Mucosa of descending colon (tissue), 3 donors: ENCODE data around the gene TRMT10C. TPM values are rescaled to one million over a fixed set of nuclear protein-coding genes. Genes with fewer than 3 reads are reported as not detected.

ENCODE experiments used
- ATAC-seq: fragments of 200-7000 bp; cut with Tn5 transposase; one replicate; pipeline ENCODE4 v1.9.1; 2020; ENCODE audit warnings: mild to moderate bottlenecking, moderate library complexity
- DNase-seq, 3 donors: peaks; one replicate each; pipeline ENCODE4 v3.0.0-alpha.2; 2020
- H3K36me3 ChIP-seq: fragments of 200-600 bp; one replicate; pipeline ENCODE4 v1.8.0; 2021; ENCODE audit warnings: low read depth, mild to moderate bottlenecking
- H3K4me1 ChIP-seq: fragments of 200-600 bp; one replicate; pipeline ENCODE4 v1.8.0; 2021; ENCODE audit warnings: low read depth, mild to moderate bottlenecking
- H3K4me3 ChIP-seq: fragments of 200-600 bp; one replicate; pipeline ENCODE4 v1.8.0; 2021; ENCODE audit warnings: mild to moderate bottlenecking
- H3K9me3 ChIP-seq: fragments of 200-600 bp; one replicate; pipeline ENCODE4 v1.8.0; 2021; ENCODE audit warnings: mild to moderate bottlenecking
- intact Hi-C, 2 donors: fragments of 100-400 bp; cut with DNase I in 1 of 2; cut with micrococcal nuclease in 1 of 2; formaldehyde crosslinking; loops; one replicate each; pipeline versions ENCODE4 v1.11.0 to v1.11.1; 2022; cut with DNase I, micrococcal nuclease
- total RNA-seq, 3 donors: library from RNA; stranded (reverse); fragmentation: NEBNext Ultra II Directional in 2 of 3; extraction: Animal tissue kit (Norgen Biotek cat#: 25700) in 2 of 3; gene quantifications; one replicate each; pipeline versions ENCODE4 v1.2.1 to v1.2.4, GENCODE V29; 2021 to 2023
- TF ChIP-seq, protein P1 (sequence below): fragments of 200-600 bp; IDR thresholded peaks from one replicate; pipeline ENCODE4 v1.8.0; 2022; ENCODE audit warnings: antibody characterized with exemption, mild to moderate bottlenecking
- donor health status: DM: no; HTN: no; CAD: no; lungs with moderate emphysema.
- donor health status: DM: no; HTN: no; CAD: no.
- donor health status: DM: no; HTN: yes; CAD: no.

The TRMT10C gene
- total RNA-seq, 3 donors from 2014 or later, result 14.4 to 17.6 (median 15.7) TPM

DNA sequence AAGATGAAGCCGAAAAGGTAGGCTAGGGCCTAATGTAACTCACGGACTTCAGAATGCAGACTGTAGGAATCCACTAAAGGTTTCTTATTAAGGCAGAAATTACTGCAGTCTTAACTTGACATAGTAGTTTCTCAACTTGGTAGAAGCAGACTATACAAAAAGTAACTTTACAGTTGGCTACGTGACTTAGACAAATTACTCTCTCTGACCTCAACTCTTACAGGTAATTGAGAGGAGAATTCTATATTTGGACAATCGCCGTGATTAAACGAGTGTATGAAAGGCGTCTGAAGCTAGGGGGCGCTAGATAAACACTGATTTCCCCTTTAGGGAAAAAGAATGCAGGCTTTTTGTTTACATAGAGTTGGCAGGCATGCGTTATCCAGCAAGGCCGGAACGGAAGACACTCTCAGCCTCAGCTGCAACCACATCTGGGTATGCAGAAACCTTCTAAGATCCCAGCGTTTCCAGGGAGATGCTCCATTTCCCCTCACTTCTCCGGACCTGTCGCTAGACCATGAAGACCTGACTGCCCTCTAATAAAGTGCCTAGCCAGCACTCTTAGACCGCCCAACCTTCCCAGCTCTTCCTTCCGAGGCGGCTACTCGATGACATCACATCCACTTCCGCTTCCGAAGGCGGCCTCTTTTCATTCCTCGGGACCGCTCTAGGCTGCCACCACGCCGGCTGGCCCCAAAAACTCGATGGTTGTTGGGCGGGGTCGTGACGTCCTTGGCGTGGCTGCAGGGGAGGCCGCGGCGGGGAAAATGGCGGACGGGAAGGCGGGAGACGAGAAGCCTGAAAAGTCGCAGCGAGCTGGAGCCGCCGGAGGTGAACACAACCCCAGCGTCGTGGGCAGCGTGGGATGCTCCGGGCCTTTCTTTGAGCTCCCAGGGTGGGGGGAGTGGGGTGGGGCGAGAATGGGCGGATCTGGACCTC is 12.1 kb downstream of the TRMT10C start, which contains the start of gene PCNP:
Gene PCNP, plus strand, starts transcription at position 732 of the 939 bp plus-strand sequence. Its CDS starts 36 bp downstream, at position 768.
- Histone ChIP-seq H3K4me1 (peaks cover 19% of the 10 kb centered on the region), H3K4me3 (peak within 1 kb of the TSS; percentile 95), H3K9me3 (no peaks in the 10 kb centered on the region), H3K36me3 (peaks cover 8% of the 10 kb centered on the region)
- TF ChIP-seq, protein P1, sequence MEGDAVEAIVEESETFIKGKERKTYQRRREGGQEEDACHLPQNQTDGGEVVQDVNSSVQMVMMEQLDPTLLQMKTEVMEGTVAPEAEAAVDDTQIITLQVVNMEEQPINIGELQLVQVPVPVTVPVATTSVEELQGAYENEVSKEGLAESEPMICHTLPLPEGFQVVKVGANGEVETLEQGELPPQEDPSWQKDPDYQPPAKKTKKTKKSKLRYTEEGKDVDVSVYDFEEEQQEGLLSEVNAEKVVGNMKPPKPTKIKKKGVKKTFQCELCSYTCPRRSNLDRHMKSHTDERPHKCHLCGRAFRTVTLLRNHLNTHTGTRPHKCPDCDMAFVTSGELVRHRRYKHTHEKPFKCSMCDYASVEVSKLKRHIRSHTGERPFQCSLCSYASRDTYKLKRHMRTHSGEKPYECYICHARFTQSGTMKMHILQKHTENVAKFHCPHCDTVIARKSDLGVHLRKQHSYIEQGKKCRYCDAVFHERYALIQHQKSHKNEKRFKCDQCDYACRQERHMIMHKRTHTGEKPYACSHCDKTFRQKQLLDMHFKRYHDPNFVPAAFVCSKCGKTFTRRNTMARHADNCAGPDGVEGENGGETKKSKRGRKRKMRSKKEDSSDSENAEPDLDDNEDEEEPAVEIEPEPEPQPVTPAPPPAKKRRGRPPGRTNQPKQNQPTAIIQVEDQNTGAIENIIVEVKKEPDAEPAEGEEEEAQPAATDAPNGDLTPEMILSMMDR, result peak; percentile 78
- peak; percentile 99 to 100 (median 99) for DNase-seq
- ATAC-seq, result peak; percentile 96
- intact Hi-C loops, result loop anchor here in 1 of 2 donors (10.0 kb wide), 1 partner anchor 101 kb away; the partner anchor contains the start of gene ZBTB11

DNA sequence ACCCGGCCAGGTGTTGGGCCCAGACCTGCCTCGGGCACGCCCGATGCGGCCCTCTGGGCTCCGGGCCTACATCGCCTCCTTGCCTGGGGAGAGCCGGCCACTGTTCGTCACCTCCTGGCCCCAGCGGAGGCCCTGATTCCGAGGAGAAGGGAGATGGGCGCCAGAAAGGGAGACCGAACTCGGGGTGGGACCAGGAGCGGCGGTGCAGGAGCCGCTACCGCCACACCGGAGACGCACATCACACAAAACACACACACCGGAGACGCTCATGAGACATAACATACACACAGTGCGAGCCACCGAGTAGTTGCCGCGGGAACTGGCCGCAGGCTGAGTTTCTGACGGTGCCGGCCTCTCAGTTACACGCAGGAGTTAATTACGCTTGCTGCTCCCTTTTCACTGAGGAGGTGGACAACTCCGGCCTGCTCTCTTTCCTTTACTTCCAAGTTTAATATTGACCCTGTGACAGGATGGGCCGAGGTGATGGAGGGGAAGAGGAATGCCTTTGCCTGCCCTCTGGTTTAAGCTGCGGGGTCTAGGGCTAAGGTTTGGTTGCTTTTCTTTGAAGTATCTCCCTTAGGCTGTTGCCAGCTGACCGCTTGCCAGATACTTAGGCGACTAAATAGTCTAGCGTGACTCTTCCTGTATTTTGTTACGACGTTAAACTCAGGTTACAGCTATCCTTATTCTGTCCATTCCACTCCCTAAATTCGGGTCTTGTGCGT is 12.9 kb downstream of the TRMT10C start:
- Histone ChIP-seq H3K4me3 (peak overlapping the region; percentile 95), H3K9me3 (no peaks in the 10 kb centered on the region), H3K36me3 (peaks cover 8% of the 10 kb centered on the region), H3K4me1 (peaks cover 19% of the 10 kb centered on the region)
- ATAC-seq, result peak; percentile 72
- TF ChIP-seq, protein P1, result no peak
- peak in 1 of 3 donors; percentile 54 for DNase-seq
- intact Hi-C loops, result loop anchor here in 1 of 2 donors (10.0 kb wide), 1 partner anchor 100 kb away; the partner anchor contains the start of gene ZBTB11

DNA sequence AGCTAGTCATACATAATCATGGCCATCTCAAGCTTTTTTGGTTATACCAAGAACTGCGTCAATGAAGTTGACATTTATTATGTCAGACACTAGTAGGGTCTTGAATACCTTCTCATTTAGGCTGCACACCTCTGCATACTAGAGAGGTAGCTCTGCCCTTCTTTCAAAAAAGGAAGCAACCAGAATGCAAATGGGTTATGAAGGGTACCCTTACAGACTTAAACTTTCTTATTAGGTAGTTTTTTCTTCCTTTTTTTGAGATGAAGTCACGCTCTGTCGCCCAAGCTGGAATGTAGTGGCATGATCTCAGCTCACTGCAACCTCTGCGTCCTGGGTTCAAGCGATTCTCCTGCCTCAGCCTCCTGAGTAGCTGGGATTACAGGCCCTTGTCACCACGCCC is 15.6 kb downstream of the TRMT10C start:
- ATAC-seq, result no peak
- intact Hi-C loops, result loop anchor here in 1 of 2 donors (10.0 kb wide), 1 partner anchor 98 kb away; the partner anchor contains the start of gene ZBTB11
- no peaks in the 10 kb centered on the region for H3K9me3 ChIP-seq
- no peak overlapping the region for H3K4me3 ChIP-seq
- TF ChIP-seq, protein P1, result no peak
- peaks cover 19% of the 10 kb centered on the region for H3K4me1 ChIP-seq
- no peak for DNase-seq
- H3K36me3 ChIP-seq, result peaks cover 8% of the 10 kb centered on the region

DNA sequence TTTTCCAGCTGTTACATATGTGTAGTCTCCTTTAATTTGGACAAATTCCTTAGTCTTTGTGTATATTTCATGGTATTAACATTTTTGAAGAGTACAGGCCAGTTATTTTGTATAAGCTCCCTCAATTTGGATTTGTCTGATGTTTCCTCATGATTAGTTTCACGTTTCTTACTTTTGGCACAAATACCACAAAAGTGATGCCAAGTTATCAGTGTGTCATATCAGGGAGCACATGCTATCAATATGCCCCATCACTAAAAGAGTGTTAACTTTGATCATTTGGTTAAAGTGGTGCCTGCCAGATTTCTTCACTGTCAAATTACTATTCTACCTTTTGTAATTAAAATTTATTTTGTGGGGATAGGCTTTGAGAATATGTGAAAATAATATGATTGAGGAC is 26.9 kb downstream of the TRMT10C start:
- ATAC-seq, result no peak
- Histone ChIP-seq H3K36me3 (no peaks in the 10 kb centered on the region), H3K4me3 (no peak overlapping the region), H3K9me3 (no peaks in the 10 kb centered on the region), H3K4me1 (no peaks in the 10 kb centered on the region)
- no peak for DNase-seq
- TF ChIP-seq, protein P1, result no peak
- intact Hi-C loops, result no loop called here

DNA sequence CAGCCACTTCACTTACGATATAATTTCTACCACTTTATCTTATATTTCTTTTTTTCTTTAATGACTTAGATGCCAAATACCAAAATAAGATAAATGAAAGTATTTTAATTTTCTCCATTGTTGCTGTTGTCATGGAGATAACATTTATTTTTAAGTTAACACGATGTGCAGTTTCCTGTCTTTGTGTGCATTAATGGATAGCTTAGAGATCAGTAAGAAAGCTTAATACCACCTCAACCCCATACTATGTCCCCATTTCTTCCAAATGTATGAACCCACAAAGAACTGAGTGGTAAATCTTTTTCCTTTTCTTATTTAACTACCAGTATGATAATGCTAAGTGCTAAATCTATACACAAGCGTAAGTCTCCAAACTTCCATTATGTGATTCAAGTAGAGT is 29.4 kb downstream of the TRMT10C start:
- no peaks in the 10 kb centered on the region for H3K36me3 ChIP-seq
- TF ChIP-seq, protein P1, result no peak
- no peak overlapping the region for H3K4me3 ChIP-seq
- intact Hi-C loops, result no loop called here
- no peaks in the 10 kb centered on the region for H3K9me3 ChIP-seq
- no peaks in the 10 kb centered on the region for H3K4me1 ChIP-seq
- no peak for ATAC-seq
- no peak for DNase-seq
